ENCODE measurements around the gene TNPO2.

DNA sequence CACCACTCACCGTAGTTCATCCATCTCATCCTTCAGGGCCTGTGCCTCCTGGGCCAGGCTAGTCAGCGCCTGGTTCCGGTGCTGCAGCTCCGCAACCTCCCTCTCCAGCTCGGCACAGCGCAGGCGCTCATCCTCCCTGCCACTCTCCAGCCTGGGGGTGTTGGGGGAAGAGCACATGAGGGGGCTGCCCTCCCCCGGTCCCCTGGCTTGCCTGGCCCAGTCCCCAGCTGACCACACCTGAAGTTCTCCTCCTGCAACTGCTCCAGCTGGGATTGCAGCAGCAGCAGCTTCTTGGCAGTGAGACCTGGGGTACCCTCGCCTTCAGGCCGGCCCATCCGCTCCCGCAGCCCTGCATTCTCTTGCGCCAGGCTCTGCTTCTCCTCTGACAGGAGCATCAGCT, 47.2 kb upstream of the TNPO2 start:
- TF ChIP-seq, protein P1, sequence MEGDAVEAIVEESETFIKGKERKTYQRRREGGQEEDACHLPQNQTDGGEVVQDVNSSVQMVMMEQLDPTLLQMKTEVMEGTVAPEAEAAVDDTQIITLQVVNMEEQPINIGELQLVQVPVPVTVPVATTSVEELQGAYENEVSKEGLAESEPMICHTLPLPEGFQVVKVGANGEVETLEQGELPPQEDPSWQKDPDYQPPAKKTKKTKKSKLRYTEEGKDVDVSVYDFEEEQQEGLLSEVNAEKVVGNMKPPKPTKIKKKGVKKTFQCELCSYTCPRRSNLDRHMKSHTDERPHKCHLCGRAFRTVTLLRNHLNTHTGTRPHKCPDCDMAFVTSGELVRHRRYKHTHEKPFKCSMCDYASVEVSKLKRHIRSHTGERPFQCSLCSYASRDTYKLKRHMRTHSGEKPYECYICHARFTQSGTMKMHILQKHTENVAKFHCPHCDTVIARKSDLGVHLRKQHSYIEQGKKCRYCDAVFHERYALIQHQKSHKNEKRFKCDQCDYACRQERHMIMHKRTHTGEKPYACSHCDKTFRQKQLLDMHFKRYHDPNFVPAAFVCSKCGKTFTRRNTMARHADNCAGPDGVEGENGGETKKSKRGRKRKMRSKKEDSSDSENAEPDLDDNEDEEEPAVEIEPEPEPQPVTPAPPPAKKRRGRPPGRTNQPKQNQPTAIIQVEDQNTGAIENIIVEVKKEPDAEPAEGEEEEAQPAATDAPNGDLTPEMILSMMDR (IDR thresholded peaks at IDR 0.05), result no peak
- TF ChIP-seq POLR2A (IDR thresholded peaks at IDR 0.05), result no peak

Measured in body of pancreas (tissue), 4 donors.